ENCODE results near the gene ANO2. TPM values are rescaled to one million over a fixed set of nuclear protein-coding genes. Genes with fewer than 3 reads are reported as not detected.
"Not testable (repeated sequence)": the region's sequence is repeated elsewhere in the genome, so short reads cannot be mapped to it uniquely, and the experiment has no call there.

ANO2 gene
- total RNA-seq, 1 experiment from 2014 or later, result not detected

DNA sequence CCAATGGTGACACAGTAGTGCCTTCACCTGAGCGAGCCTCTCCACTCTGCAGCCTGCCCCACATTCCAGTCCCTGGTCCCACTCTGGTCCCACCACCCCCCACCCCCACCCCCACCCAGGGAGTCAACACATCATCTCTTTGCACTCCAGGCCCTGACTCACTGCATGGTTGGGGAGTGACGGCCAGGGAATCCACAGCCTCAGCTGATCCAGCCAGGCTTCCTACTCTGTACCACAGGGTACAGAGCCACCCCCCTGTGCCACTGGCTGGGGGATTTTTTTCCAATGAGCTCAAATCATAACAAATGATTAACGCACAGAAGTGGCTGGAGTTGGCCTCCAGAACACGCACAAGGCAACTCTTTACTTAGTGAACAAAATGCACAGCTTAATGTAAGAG is 279.4 kb downstream of the ANO2 start:
- ATAC-seq (no peak), DNase-seq (no peak)
- Histone ChIP-seq H3K9ac (ENCODE audit: low read length) (no peak overlapping the region), H2AFZ (ENCODE audit: low read length) (no peak overlapping the region), H3K9me2 (replicated peaks; ENCODE audit: low read length) (no peaks in the 10 kb centered on the region), H3K4me2 (ENCODE audit: low read length) (no peak overlapping the region), H3K9me3 (ENCODE audit: low read length) (no peaks in the 10 kb centered on the region), H3K79me2 (ENCODE audit: low read length) (no peaks in the 10 kb centered on the region), H3K4me1 (ENCODE audit: insufficient read depth, low read length) (no peaks in the 10 kb centered on the region), H3K4me3 (ENCODE audit: low read length) (no peak overlapping the region), H3K27ac (ENCODE audit: low read length) (no peak overlapping the region), H3F3A (ENCODE audit: low read length, unreplicated experiment) (no peaks in the 10 kb centered on the region), H3K27me3 (ENCODE audit: low read length) (no peaks in the 10 kb centered on the region), H4K20me1 (ENCODE audit: low read length) (no peaks in the 10 kb centered on the region), H3K36me3 (ENCODE audit: low read depth, low read length) (no peaks in the 10 kb centered on the region)
- TF ChIP-seq, protein P1, sequence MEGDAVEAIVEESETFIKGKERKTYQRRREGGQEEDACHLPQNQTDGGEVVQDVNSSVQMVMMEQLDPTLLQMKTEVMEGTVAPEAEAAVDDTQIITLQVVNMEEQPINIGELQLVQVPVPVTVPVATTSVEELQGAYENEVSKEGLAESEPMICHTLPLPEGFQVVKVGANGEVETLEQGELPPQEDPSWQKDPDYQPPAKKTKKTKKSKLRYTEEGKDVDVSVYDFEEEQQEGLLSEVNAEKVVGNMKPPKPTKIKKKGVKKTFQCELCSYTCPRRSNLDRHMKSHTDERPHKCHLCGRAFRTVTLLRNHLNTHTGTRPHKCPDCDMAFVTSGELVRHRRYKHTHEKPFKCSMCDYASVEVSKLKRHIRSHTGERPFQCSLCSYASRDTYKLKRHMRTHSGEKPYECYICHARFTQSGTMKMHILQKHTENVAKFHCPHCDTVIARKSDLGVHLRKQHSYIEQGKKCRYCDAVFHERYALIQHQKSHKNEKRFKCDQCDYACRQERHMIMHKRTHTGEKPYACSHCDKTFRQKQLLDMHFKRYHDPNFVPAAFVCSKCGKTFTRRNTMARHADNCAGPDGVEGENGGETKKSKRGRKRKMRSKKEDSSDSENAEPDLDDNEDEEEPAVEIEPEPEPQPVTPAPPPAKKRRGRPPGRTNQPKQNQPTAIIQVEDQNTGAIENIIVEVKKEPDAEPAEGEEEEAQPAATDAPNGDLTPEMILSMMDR (conservative IDR thresholded peaks at IDR 0.05; ENCODE audit: low read depth, low read length), result no peak
- no peak for TF ChIP-seq EZH2phosphoT487 (IDR thresholded peaks at IDR 0.05; ENCODE audit: borderline replicate concordance, low read length)
- no peak for TF ChIP-seq EZH2 (IDR thresholded peaks at IDR 0.05; ENCODE audit: low read length, unreplicated experiment)
- BruUV-seq (replicated peaks), result no TSS peak
- CTCF ChIA-PET, result no interaction called here
- intact Hi-C loops (cut with micrococcal nuclease), result no loop called here
- POLR2A ChIA-PET (ENCODE audit: unreplicated experiment), result no interaction called here

DNA sequence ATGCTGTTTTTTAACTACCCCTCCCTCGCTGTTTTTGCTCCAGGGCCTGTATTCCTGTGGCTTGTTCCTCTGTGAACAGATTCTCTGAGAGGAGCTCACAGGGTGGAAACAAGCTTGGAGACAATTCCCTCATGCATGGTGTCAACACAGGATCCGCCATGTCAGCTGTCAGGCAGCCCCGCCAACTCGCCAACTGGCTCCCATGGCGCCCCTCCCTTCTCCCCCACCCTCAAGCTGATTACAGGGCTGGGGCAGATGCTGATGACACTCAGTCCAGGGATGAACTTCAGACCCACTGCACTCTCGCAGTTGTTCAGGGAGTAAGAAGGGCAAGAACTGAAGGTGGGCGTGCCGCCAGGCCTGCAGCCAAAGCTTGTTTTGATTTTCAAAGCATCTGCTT is 283.2 kb downstream of the ANO2 start:
- no peak for ATAC-seq
- CTCF ChIA-PET, result no interaction called here

DNA sequence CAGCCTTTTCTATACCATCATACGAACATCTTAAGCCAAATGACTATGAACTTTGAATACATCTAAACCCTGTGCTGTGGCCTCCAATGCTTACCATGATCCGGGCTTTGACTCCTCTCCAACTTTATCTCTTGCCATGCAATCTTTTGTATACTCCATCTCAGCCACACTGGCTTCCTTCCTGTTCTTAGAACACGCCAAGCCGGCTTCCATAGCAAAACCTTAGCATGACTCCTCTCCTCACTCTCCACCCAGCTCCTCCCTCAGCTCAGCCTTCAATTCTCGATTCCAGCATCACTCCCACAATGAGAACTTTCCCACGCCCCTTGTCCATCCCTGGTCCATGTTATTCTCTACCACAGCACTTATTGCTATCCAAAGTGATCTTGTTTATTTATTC is 284.8 kb downstream of the ANO2 start:
- ChIA-PET POLR2A (ENCODE audit: unreplicated experiment) (no interaction called here), CTCF (no interaction called here)
- no peaks in the 10 kb centered on the region for H3K27me3 ChIP-seq (ENCODE audit: low read length)
- TF ChIP-seq EZH2 (IDR thresholded peaks at IDR 0.05; ENCODE audit: low read length, unreplicated experiment) (no peak), EZH2phosphoT487 (IDR thresholded peaks at IDR 0.05; ENCODE audit: borderline replicate concordance, low read length) (no peak)
- TF ChIP-seq, protein P1 (conservative IDR thresholded peaks at IDR 0.05; ENCODE audit: low read depth, low read length), result no peak
- H3K9me2 ChIP-seq (replicated peaks; ENCODE audit: low read length), result no peaks in the 10 kb centered on the region
- no TSS peak for BruUV-seq (replicated peaks)
- intact Hi-C loops (cut with micrococcal nuclease), result no loop called here
- no peaks in the 10 kb centered on the region for H3K36me3 ChIP-seq (ENCODE audit: low read depth, low read length)
- H3K79me2 ChIP-seq (ENCODE audit: low read length), result no peaks in the 10 kb centered on the region
- DNase-seq (no peak), ATAC-seq (no peak)
- H2AFZ ChIP-seq (ENCODE audit: low read length), result no peak overlapping the region
- no peaks in the 10 kb centered on the region for H3K9me3 ChIP-seq (ENCODE audit: low read length)
- H4K20me1 ChIP-seq (ENCODE audit: low read length), result no peaks in the 10 kb centered on the region
- no peak overlapping the region for H3K9ac ChIP-seq (ENCODE audit: low read length)
- no peak overlapping the region for H3K27ac ChIP-seq (ENCODE audit: low read length)
- H3K4me2 ChIP-seq (ENCODE audit: low read length), result no peak overlapping the region
- no peaks in the 10 kb centered on the region for H3K4me1 ChIP-seq (ENCODE audit: insufficient read depth, low read length)
- H3K4me3 ChIP-seq (ENCODE audit: low read length), result no peak overlapping the region
- no peaks in the 10 kb centered on the region for H3F3A ChIP-seq (ENCODE audit: low read length, unreplicated experiment)

More for the DNA sequence above, 283.2 kb downstream of the ANO2 start:
- TF ChIP-seq EZH2 (IDR thresholded peaks at IDR 0.05; ENCODE audit: low read length, unreplicated experiment) (no peak), EZH2phosphoT487 (IDR thresholded peaks at IDR 0.05; ENCODE audit: borderline replicate concordance, low read length) (no peak)
- TF ChIP-seq, protein P1 (conservative IDR thresholded peaks at IDR 0.05; ENCODE audit: low read depth, low read length), result no peak
- Histone ChIP-seq H3K9me2 (replicated peaks; ENCODE audit: low read length) (no peaks in the 10 kb centered on the region), H3K36me3 (ENCODE audit: low read depth, low read length) (no peaks in the 10 kb centered on the region), H3K4me3 (ENCODE audit: low read length) (no peak overlapping the region), H3K27me3 (ENCODE audit: low read length) (no peaks in the 10 kb centered on the region), H4K20me1 (ENCODE audit: low read length) (no peaks in the 10 kb centered on the region), H3K9ac (ENCODE audit: low read length) (no peak overlapping the region), H3F3A (ENCODE audit: low read length, unreplicated experiment) (no peaks in the 10 kb centered on the region), H3K79me2 (ENCODE audit: low read length) (no peaks in the 10 kb centered on the region), H3K9me3 (ENCODE audit: low read length) (no peaks in the 10 kb centered on the region), H3K27ac (ENCODE audit: low read length) (no peak overlapping the region), H3K4me1 (ENCODE audit: insufficient read depth, low read length) (no peaks in the 10 kb centered on the region), H3K4me2 (ENCODE audit: low read length) (no peak overlapping the region), H2AFZ (ENCODE audit: low read length) (no peak overlapping the region)
- intact Hi-C loops (cut with micrococcal nuclease), result no loop called here
- POLR2A ChIA-PET (ENCODE audit: unreplicated experiment), result no interaction called here
- no TSS peak for BruUV-seq (replicated peaks)
- no peak for DNase-seq

DNA sequence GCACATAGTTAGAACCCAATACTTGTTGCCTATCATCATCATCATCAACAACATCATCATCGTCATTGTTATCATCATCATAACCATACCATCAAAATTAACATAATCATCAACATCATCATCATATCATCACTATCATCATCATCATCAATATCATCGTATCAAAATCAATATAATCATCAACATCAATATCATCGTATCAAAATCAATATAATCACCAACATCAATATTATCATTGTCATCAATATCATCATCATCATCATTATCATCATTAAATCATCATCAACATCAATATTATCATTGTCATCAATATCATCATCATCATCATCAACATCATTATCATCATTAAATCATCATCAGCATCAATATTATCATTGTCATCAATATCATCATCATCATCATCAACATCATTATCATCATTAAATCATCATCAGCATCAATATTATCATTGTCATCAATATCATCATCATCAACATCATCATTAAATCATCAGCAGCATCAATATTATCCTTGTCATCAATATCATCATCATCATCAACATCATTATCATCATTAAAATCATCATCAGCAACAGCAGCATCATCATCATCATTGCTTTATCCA is 286.6 kb downstream of the ANO2 start:
- BruUV-seq (replicated peaks); H2AFZ ChIP-seq (ENCODE audit: low read length); H3F3A ChIP-seq (ENCODE audit: low read length, unreplicated experiment); ATAC-seq; H3K4me3 ChIP-seq (ENCODE audit: low read length); H3K79me2 ChIP-seq (ENCODE audit: low read length); CTCF ChIA-PET; H3K4me1 ChIP-seq (ENCODE audit: insufficient read depth, low read length); intact Hi-C loops (cut with micrococcal nuclease); H3K27ac ChIP-seq (ENCODE audit: low read length); H3K4me2 ChIP-seq (ENCODE audit: low read length); H3K9me3 ChIP-seq (ENCODE audit: low read length); DNase-seq; H3K27me3 ChIP-seq (ENCODE audit: low read length); H3K9me2 ChIP-seq (replicated peaks; ENCODE audit: low read length); H3K36me3 ChIP-seq (ENCODE audit: low read depth, low read length); H3K9ac ChIP-seq (ENCODE audit: low read length); POLR2A ChIA-PET (ENCODE audit: unreplicated experiment); H4K20me1 ChIP-seq (ENCODE audit: low read length): not testable (repeated sequence)
